AG10803 (cell line): ENCODE measurements around the gene ZNF492.

Experiments
- DNase-seq: peaks from one replicate; pipeline ENCODE4 v3.0.0; 2010; ENCODE audit warnings: low read depth
- H3K4me3 ChIP-seq: 2 replicates; pipeline ENCODE4 v1.5.1; 2011; ENCODE audit warnings: mild to moderate bottlenecking, low read length, control low read depth
- CTCF ChIP-seq: conservative IDR thresholded peaks from 2 replicates; pipeline ENCODE4 v1.5.1; 2011; ENCODE audit warnings: mild to moderate bottlenecking, low read length, control low read depth, inconsistent platforms

ZNF492 gene

GRCh38 chr19:22619371-22619770, 14.8 kb upstream of the ZNF492 start:
- TF ChIP-seq CTCF = no peak
- no peak for DNase-seq
- no peak overlapping the region for H3K4me3 ChIP-seq

GRCh38 chr19:22619932-22620331, 14.2 kb upstream of the ZNF492 start:
- TF ChIP-seq CTCF = no peak
- no peak for DNase-seq

DNA sequence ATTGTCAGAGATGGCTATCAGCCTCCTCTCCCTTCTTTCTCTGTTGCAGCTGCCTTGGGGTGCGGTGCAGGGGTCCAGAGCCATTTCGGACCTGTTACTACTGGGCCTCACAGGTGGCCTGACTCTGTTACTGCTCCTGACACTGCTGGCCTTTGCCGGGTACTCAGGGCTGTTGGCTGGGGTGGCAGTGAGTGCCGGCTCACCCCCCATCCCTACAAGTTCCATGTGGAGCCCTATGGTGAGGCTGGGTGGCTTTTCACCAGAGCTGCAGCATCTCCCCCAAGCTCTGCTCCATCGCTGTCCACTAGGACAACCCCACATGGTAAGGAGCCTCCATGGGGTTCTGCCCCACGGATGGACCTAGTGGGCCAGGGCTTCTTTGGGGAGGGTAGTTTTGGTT, 13.7 kb upstream of the ZNF492 start:
- no peak for DNase-seq
- TF ChIP-seq CTCF = no peak
- H3K4me3 ChIP-seq = no peak overlapping the region

More at GRCh38 chr19:22619932-22620331, 14.2 kb upstream of the ZNF492 start:
- H3K4me3 ChIP-seq = no peak overlapping the region

DNA sequence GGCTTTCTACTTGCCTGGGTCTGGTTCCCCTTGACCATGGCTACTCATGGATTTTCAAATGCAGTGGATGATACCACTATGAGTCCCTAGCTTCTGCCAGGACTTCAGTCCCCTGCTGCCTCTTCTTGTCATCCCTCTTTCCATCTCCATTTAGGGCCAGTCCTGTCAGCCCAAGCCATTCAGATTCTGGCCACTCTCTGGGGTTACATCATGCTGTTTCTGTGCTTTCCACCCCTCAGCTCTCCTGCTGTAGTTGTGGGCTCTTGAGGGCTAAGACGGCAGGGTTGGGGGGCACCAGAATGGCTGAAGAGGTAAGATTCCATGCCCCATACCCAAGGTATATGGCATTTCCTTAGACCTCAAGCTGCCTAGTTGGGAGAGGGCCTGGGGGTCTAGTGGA, 13.2 kb upstream of the ZNF492 start:
- no peak for TF ChIP-seq CTCF
- no peak for DNase-seq
- no peak overlapping the region for H3K4me3 ChIP-seq

- TF ChIP-seq CTCF = no peak
- no peak for DNase-seq
- no peak overlapping the region for H3K4me3 ChIP-seq
These were observed 12.1 kb upstream of the ZNF492 start for GRCh38 chr19:22622020-22622419.

DNA sequence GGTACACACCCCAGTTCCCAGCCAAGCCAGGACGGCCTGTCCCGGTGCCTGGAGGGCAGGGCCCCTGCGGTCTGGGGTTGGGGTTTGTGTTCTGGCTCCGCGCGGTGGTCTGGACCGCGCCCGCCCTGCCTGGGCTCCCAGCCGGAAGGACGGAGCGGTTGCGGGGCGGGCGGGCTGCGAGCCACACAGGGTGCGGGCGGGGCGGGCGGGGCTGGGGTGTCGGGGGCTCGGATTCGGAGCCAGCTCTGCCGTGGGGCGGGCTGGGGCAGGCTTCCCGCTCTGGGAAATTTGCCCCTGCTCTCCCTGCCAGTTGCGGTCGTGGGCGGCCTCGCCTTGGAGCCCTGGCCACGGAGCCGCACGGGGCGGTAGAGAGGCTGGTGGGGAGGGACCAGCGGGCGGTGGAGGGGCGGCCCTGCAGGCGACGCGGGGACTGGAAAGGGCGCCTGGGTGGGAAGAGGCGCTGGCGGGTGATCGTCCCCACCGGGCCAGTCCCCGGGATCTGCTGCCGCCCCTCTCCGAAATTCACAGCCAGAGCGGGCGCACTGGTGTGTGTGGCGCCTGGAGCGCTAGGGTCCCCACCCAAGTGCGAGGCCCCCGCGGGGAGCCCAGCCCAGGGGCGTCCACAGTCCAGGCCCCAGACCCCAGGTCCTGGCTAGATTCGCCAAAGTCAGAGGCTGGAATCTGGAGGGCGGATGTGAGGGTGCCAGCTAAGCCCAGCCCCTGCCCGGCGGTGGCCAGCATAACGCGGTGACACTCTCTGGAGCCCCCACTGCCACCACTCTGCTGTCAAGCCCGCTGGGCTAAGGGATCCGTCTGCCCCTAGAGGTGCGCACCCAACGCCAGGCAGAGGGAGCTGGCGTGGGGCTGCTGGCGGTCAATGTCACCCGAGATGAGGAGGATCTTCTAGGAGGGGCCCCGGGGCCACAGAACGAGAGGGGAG, 11.0 kb upstream of the ZNF492 start:
- DNase-seq = no peak
- no peak overlapping the region for H3K4me3 ChIP-seq
- TF ChIP-seq CTCF = no peak

DNA sequence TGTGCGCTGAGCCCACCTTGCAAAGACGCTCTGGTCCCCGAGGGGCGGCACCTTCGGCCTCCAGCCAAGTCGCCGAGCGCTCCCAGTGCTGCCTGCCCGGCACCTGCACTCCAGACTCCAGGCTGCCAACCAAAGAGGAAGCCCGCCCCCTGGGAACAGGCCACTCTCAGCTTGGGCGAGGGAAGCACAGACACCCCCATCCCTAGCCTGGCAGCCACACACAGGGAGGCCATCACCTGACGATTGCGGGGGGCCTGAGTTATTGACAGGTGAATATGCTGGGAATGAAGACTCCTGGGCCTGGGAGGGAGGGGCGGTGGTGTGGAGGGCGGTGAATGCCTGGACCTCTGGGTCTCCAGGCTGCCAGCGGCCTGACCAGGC, 10.3 kb upstream of the ZNF492 start:
- H3K4me3 ChIP-seq = no peak overlapping the region
- TF ChIP-seq CTCF = no peak
- DNase-seq = no peak
